Neural cell (in vitro differentiated cells): ENCODE results near the gene GPR173. TPM values are rescaled to one million over a fixed set of nuclear protein-coding genes. Genes with fewer than 3 reads are reported as not detected.

Experiments used
- H2AFZ ChIP-seq: fragments of 200-600, 300-800 bp; sonication (generic), shearing (Covaris generic); 2 replicates; pipeline ENCODE4 v1.6.0; 2014; ENCODE audit warnings: low read depth, mild to moderate bottlenecking, antibody characterized with exemption, low read length, moderate library complexity
- H3F3A ChIP-seq: fragments of 200-600 bp; shearing (Covaris generic); 2 replicates; pipeline ENCODE4 v1.6.1; 2016; ENCODE audit warnings: mild to moderate bottlenecking, moderate library complexity, mixed read lengths, antibody characterized with exemption, low read length; ENCODE audit not compliant: insufficient read depth, poor library complexity, severe bottlenecking
- H3K27ac ChIP-seq: fragments of 200-600, 300-800 bp; sonication (generic), shearing (Covaris generic); 2 replicates; pipeline ENCODE4 v1.5.1; 2014; ENCODE audit warnings: mild to moderate bottlenecking, low read length, moderate library complexity
- H3K27me3 ChIP-seq: fragments of 300-800, 200-600 bp; sonication (generic), shearing (Covaris generic); 2 replicates; pipeline ENCODE4 v1.6.0; 2014; ENCODE audit warnings: mild to moderate bottlenecking, low read depth, low read length, moderate library complexity; ENCODE audit not compliant: insufficient read depth
- H3K36me3 ChIP-seq: fragments of 300-800, 200-600 bp; sonication (generic), shearing (Covaris generic); 2 replicates; pipeline ENCODE4 v1.5.1; 2014; ENCODE audit warnings: mild to moderate bottlenecking, antibody characterized with exemption, low read length, moderate library complexity; ENCODE audit not compliant: insufficient read depth
- H3K4me2 ChIP-seq: fragments of 300-800, 200-600 bp; sonication (generic), shearing (Covaris generic); 2 replicates; pipeline ENCODE4 v1.6.0; 2014; ENCODE audit warnings: mild to moderate bottlenecking, low read length
- H3K4me3 ChIP-seq: fragments of 300-800, 200-600 bp; sonication (generic), shearing (Covaris generic); 2 replicates; pipeline ENCODE4 v1.5.1; 2014; ENCODE audit warnings: mild to moderate bottlenecking, low read length, moderate library complexity
- H3K79me2 ChIP-seq: fragments of 200-600 bp; shearing (Covaris generic); replicated peaks from 2 replicates; pipeline ENCODE4 v1.6.0; 2014; ENCODE audit warnings: mild to moderate bottlenecking, low read length, moderate library complexity; ENCODE audit not compliant: insufficient read depth
- H3K9ac ChIP-seq: fragments of 300-800, 200-600 bp; sonication (generic), shearing (Covaris generic); 2 replicates; pipeline ENCODE4 v1.6.1; 2016; ENCODE audit warnings: mild to moderate bottlenecking, low read length, mixed read lengths
- H3K9me2 ChIP-seq: fragments of 200-600 bp; shearing (Covaris generic); 2 replicates; pipeline ENCODE4 v1.6.1; 2016; ENCODE audit warnings: mild to moderate bottlenecking, low read length, mixed read lengths; ENCODE audit not compliant: insufficient read depth
- H3K9me3 ChIP-seq: fragments of 200-600, 300-800 bp; sonication (generic), shearing (Covaris generic); 2 replicates; pipeline ENCODE4 v1.6.1; 2016; ENCODE audit warnings: mild to moderate bottlenecking, mixed run types, low read length, moderate library complexity, mixed read lengths
- H4K20me1 ChIP-seq: fragments of 200-600 bp; shearing (Covaris generic); 2 replicates; pipeline ENCODE4 v1.6.1; 2016; ENCODE audit warnings: mild to moderate bottlenecking, mixed run types; ENCODE audit not compliant: insufficient read depth
- EP300 ChIP-seq: fragments of 450-650 bp; conservative IDR thresholded peaks from 2 replicates; pipeline ENCODE4 v1.6.1; 2014; ENCODE audit warnings: antibody characterized with exemption, mild to moderate bottlenecking, moderate library complexity; ENCODE audit not compliant: poor library complexity, severe bottlenecking
- EZH2 ChIP-seq: fragments of 200-600, 300-800 bp; shearing (Covaris generic), sonication (generic); IDR thresholded peaks from 2 replicates; pipeline ENCODE4 v1.6.1; 2014; ENCODE audit warnings: antibody characterized with exemption, low read length, borderline replicate concordance, mild to moderate bottlenecking; ENCODE audit not compliant: insufficient read depth, poor library complexity, severe bottlenecking
- MXI1 ChIP-seq: fragments of 450-650 bp; conservative IDR thresholded peaks from 2 replicates; pipeline ENCODE4 v1.6.1; 2014; ENCODE audit warnings: antibody characterized with exemption, mild to moderate bottlenecking; ENCODE audit not compliant: poor library complexity, severe bottlenecking
- POLR2AphosphoS5 ChIP-seq: IDR thresholded peaks from 2 replicates; pipeline ENCODE4 v1.6.1; 2012
- RAD21 ChIP-seq: fragments of 450-650 bp; conservative IDR thresholded peaks from 2 replicates; pipeline ENCODE4 v1.6.1; 2014; ENCODE audit warnings: antibody characterized with exemption, mild to moderate bottlenecking, moderate library complexity
- SMC3 ChIP-seq: fragments of 450-650 bp; conservative IDR thresholded peaks from 2 replicates; pipeline ENCODE4 v1.6.1; 2014; ENCODE audit warnings: antibody characterized with exemption, mild to moderate bottlenecking, moderate library complexity; ENCODE audit not compliant: poor library complexity
- TAF1 ChIP-seq: IDR thresholded peaks from 2 replicates; pipeline ENCODE4 v1.6.1; 2012; ENCODE audit warnings: low read depth
- polyA plus RNA-seq: library from polyadenylated mRNA; depleted of rRNA; stranded (reverse); fragments of >200 nt; gene quantifications from 2 replicates; pipeline ENCODE4 v1.2.3, GENCODE V29; 2014
- TF ChIP-seq, protein P1 (sequence below): fragments of 450-650 bp; IDR thresholded peaks from 2 replicates; pipeline ENCODE4 v1.5.1; 2014; ENCODE audit warnings: antibody characterized with exemption, mild to moderate bottlenecking, moderate library complexity; ENCODE audit not compliant: poor library complexity, severe bottlenecking
- TF ChIP-seq, protein P2 (sequence below): IDR thresholded peaks from 2 replicates; pipeline ENCODE4 v1.6.1; 2012; ENCODE audit warnings: borderline replicate concordance

The GPR173 gene
- polyA plus RNA-seq, 1 donor from 2014 or later = 26.9 TPM

GRCh38 chrX:53081925-53082772, 33.6 kb downstream of the GPR173 start, which contains the start of gene TSPYL2:
TSS of gene TSPYL2 (plus strand) at chrX:53082367. CDS start at chrX:53082499, 132 bp downstream.
- Histone ChIP-seq H3K27ac (peak within 1 kb of the TSS; percentile 87), H2AFZ (no peak within 1 kb of the TSS), H3F3A (no peaks in the 10 kb centered on the region), H3K9ac (peak within 1 kb of the TSS; percentile 85), H3K9me3 (no peaks in the 10 kb centered on the region), H4K20me1 (no peaks in the 10 kb centered on the region), H3K4me2 (peak within 1 kb of the TSS; percentile 48), H3K9me2 (no peaks in the 10 kb centered on the region), H3K27me3 (no peaks in the 10 kb centered on the region), H3K4me3 (peak within 1 kb of the TSS; percentile 82), H3K79me2 (no peaks in the 10 kb centered on the region), H3K36me3 (no peaks in the 10 kb centered on the region)
- TF ChIP-seq POLR2AphosphoS5 = peak; percentile 99
- TF ChIP-seq RAD21 = no peak
- TF ChIP-seq TAF1 = peak; percentile 95
- TF ChIP-seq, protein P1, sequence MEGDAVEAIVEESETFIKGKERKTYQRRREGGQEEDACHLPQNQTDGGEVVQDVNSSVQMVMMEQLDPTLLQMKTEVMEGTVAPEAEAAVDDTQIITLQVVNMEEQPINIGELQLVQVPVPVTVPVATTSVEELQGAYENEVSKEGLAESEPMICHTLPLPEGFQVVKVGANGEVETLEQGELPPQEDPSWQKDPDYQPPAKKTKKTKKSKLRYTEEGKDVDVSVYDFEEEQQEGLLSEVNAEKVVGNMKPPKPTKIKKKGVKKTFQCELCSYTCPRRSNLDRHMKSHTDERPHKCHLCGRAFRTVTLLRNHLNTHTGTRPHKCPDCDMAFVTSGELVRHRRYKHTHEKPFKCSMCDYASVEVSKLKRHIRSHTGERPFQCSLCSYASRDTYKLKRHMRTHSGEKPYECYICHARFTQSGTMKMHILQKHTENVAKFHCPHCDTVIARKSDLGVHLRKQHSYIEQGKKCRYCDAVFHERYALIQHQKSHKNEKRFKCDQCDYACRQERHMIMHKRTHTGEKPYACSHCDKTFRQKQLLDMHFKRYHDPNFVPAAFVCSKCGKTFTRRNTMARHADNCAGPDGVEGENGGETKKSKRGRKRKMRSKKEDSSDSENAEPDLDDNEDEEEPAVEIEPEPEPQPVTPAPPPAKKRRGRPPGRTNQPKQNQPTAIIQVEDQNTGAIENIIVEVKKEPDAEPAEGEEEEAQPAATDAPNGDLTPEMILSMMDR = no peak
- TF ChIP-seq EP300 = peak; percentile 79
- TF ChIP-seq MXI1 = peak; percentile 55
- TF ChIP-seq EZH2 = no peak
- TF ChIP-seq, protein P2, sequence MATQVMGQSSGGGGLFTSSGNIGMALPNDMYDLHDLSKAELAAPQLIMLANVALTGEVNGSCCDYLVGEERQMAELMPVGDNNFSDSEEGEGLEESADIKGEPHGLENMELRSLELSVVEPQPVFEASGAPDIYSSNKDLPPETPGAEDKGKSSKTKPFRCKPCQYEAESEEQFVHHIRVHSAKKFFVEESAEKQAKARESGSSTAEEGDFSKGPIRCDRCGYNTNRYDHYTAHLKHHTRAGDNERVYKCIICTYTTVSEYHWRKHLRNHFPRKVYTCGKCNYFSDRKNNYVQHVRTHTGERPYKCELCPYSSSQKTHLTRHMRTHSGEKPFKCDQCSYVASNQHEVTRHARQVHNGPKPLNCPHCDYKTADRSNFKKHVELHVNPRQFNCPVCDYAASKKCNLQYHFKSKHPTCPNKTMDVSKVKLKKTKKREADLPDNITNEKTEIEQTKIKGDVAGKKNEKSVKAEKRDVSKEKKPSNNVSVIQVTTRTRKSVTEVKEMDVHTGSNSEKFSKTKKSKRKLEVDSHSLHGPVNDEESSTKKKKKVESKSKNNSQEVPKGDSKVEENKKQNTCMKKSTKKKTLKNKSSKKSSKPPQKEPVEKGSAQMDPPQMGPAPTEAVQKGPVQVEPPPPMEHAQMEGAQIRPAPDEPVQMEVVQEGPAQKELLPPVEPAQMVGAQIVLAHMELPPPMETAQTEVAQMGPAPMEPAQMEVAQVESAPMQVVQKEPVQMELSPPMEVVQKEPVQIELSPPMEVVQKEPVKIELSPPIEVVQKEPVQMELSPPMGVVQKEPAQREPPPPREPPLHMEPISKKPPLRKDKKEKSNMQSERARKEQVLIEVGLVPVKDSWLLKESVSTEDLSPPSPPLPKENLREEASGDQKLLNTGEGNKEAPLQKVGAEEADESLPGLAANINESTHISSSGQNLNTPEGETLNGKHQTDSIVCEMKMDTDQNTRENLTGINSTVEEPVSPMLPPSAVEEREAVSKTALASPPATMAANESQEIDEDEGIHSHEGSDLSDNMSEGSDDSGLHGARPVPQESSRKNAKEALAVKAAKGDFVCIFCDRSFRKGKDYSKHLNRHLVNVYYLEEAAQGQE = peak; percentile 81

- TF ChIP-seq EP300 (no peak), SMC3 (no peak), EZH2 (no peak), POLR2AphosphoS5 (no peak), RAD21 (no peak), TAF1 (no peak), MXI1 (no peak)
- TF ChIP-seq, protein P1 = no peak
- TF ChIP-seq, protein P2 = no peak
- Histone ChIP-seq H3K4me2 (peak overlapping the region; percentile 48), H3K9me3 (no peaks in the 10 kb centered on the region), H3K27me3 (no peaks in the 10 kb centered on the region), H3K36me3 (no peaks in the 10 kb centered on the region), H3K4me3 (peak overlapping the region; percentile 82), H2AFZ (no peak overlapping the region), H3K79me2 (no peaks in the 10 kb centered on the region), H3K9me2 (no peaks in the 10 kb centered on the region), H3F3A (no peaks in the 10 kb centered on the region), H3K27ac (peak overlapping the region; percentile 87), H3K9ac (peak overlapping the region; percentile 85), H4K20me1 (no peaks in the 10 kb centered on the region)
These were observed 34.4 kb downstream of the GPR173 start for GRCh38 chrX:53082773-53083616.
